ENCODE data around the gene GMIP.

- TF ChIP-seq POLR2AphosphoS5 (IDR thresholded peaks at IDR 0.05; ENCODE audit: low read depth) (no peak), CTCF (conservative IDR thresholded peaks at IDR 0.05; ENCODE audit: low read depth in 2 of 2) (no peak), EZH2phosphoT487 (IDR thresholded peaks at IDR 0.05; ENCODE audit: unreplicated experiment) (no peak), EZH2 (IDR thresholded peaks at IDR 0.05; ENCODE audit: low read depth, unreplicated experiment) (no peak), ZNF462 (CRISPR knock-in tag; IDR thresholded peaks at IDR 0.05) (no peak), REST (IDR thresholded peaks at IDR 0.05; ENCODE audit: unreplicated experiment) (no peak), CREB1 (CRISPR knock-in tag; IDR thresholded peaks at IDR 0.05; ENCODE audit: low read depth) (no peak), JUNB (IDR thresholded peaks at IDR 0.05; ENCODE audit: unreplicated experiment) (no peak), ZNF114 (CRISPR knock-in tag; IDR thresholded peaks at IDR 0.05) (no peak), ETS1 (IDR thresholded peaks at IDR 0.05) (no peak), NANOG (IDR thresholded peaks at IDR 0.05; ENCODE audit: borderline replicate concordance) (no peak), ZNF331 (CRISPR knock-in tag; IDR thresholded peaks at IDR 0.05; ENCODE audit: low read depth) (no peak)
Observed at GRCh38 chr19:19674315-19674714, 30.9 kb upstream of the GMIP start.

Data from GM23338 (cell line).